D721Med (cell line): ENCODE results near the gene SPEF1.

Experiments
- DNase-seq: peaks from one replicate; pipeline ENCODE4 v3.0.0; 2011; ENCODE audit warnings: low spot score; ENCODE audit not compliant: insufficient read length
- FAIRE-seq: peaks from 2 replicates; lab custom pipeline; 2011; peaks lifted over from hg19 to GRCh38; lab: Jason Lieb, UNC
- CTCF ChIP-seq: IDR thresholded peaks from 2 replicates; pipeline ENCODE4 v1.5.1; 2012; ENCODE audit warnings: mild to moderate bottlenecking, control low read depth; ENCODE audit not compliant: insufficient read depth; ENCODE audit errors: missing control alignments

SPEF1 gene

GRCh38 chr20:3768342-3769130 lies 12.7 kb downstream of the SPEF1 start:
- TF ChIP-seq CTCF, result peak; percentile 55
- DNase-seq (peak; percentile 47), FAIRE-seq (no peak)

GRCh38 chr20:3767427-3768341 lies 13.6 kb downstream of the SPEF1 start, which contains the start of gene ADISSP:
Gene ADISSP, minus strand, starts transcription at chr20:3767753. Its CDS starts 7,653 bp downstream, at chr20:3760100.
- peak; percentile 60 for DNase-seq
- no peak for FAIRE-seq
- TF ChIP-seq CTCF, result no peak

GRCh38 chr20:3767110-3767426 lies 14.2 kb downstream of the SPEF1 start:
- DNase-seq (no peak), FAIRE-seq (no peak)
- TF ChIP-seq CTCF, result no peak

GRCh38 chr20:3766422-3767109 lies 14.7 kb downstream of the SPEF1 start:
- DNase-seq (no peak), FAIRE-seq (no peak)
- no peak for TF ChIP-seq CTCF

- FAIRE-seq (no peak), DNase-seq (no peak)
- no peak for TF ChIP-seq CTCF
Measured at GRCh38 chr20:3765171-3765882, 15.9 kb downstream of the SPEF1 start.

- FAIRE-seq, result no peak
Measured at GRCh38 chr20:3764659-3765058, 16.6 kb downstream of the SPEF1 start.

More at GRCh38 chr20:3764659-3765058, 16.6 kb downstream of the SPEF1 start:
- no peak for TF ChIP-seq CTCF
- no peak for DNase-seq
